GM21423 (cell line): ENCODE measurements around the gene LHX6.

Experiments used
- ATAC-seq: cut with Tn5 transposase; IDR thresholded peaks from one replicate; pipeline ENCODE4 v1.9.1; 2021; ENCODE audit warnings: mild to moderate bottlenecking, moderate library complexity; ENCODE audit not compliant: unreplicated experiment

The LHX6 gene

GRCh38 chr9:122158202-122158601 is 70.6 kb downstream of the LHX6 start:
- no peak for ATAC-seq

- ATAC-seq, result no peak
Observed at GRCh38 chr9:122155796-122156195, 73.0 kb downstream of the LHX6 start.
